ENCODE measurements around the gene IFITM10. TPM values are rescaled to one million over a fixed set of nuclear protein-coding genes. Genes with fewer than 3 reads are reported as not detected.

Gene IFITM10
- total RNA-seq, 1 experiment from 2014 or later: 0.59 TPM

DNA sequence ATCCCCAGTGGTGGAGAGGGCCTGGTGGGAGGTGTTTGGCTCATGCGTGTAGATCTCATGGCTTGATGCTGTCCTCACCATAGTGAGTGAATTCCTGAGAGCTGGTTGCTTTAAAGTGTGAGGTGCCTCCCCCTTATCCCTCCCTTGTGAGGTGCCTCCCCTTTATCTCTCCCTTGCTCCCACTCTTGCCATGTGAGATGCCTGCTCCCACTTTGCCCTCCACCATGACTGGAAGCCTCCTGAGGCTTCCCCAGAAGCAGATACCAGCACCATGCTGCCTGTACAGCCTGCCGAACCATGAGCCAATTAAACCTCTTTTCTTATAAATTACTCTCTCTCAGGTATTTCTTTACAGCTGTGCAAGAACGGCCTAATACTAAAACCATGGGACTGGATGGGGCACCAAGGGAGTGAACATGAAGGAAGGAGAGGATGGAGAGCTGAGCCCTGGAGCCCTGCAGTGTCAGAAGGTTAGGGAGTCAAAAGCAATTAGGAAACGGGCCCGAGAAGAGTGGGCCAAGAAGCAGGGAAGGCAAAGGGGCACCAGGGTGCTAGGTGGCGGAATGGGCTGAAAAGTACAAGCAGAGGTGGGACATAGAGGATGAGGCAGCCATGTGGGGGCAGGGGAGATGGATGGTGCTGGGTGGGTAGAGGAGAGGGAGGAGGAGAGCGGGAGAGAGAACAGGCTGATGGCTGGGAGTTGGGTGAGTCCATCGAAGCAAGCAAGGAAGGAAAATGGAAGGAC is 9.4 kb downstream of the IFITM10 start:
- WGBS (ENCODE audit: extremely low coverage, insufficient read length, low lambda C conversion rate): no CpG with 5 or more reads among the region's 8 CpGs

More for the DNA sequence above, 9.4 kb downstream of the IFITM10 start:
- DNase-seq: no peak
- no peak overlapping the region for H3K14ac ChIP-seq (ENCODE audit: insufficient read depth, low read length)
- H3K4me1 ChIP-seq (ENCODE audit: insufficient read depth, low read length): no peaks in the 10 kb centered on the region
- no peak overlapping the region for H3K4ac ChIP-seq (ENCODE audit: low read depth, low read length)
- no peak overlapping the region for H2BK20ac ChIP-seq (ENCODE audit: low read depth, low read length, poor library complexity, severe bottlenecking)
- peaks cover 10% of the 10 kb centered on the region for H4K20me1 ChIP-seq (ENCODE audit: control insufficient read depth, insufficient read depth, insufficient read length)
- H3K18ac ChIP-seq (ENCODE audit: insufficient read length, low read depth, low read length): no peak overlapping the region
- H3K9me3 ChIP-seq (ENCODE audit: control insufficient read depth, low read depth, low read length): no peaks in the 10 kb centered on the region
- H3K79me2 ChIP-seq (ENCODE audit: insufficient read depth, low read length): no peaks in the 10 kb centered on the region
- H2BK12ac ChIP-seq (ENCODE audit: insufficient read length, low read depth, low read length): no peak overlapping the region
- no peak overlapping the region for H3K4me2 ChIP-seq (ENCODE audit: insufficient read depth, insufficient read length, low read length)
- no peak overlapping the region for H3K56ac ChIP-seq (ENCODE audit: insufficient read length, low read depth, low read length)
- H3K9ac ChIP-seq (ENCODE audit: extremely low read depth, insufficient read length, low read length): no peak overlapping the region
- no peak overlapping the region for H3K23ac ChIP-seq (ENCODE audit: insufficient read length, low read depth, low read length)
- TF ChIP-seq, protein P1, sequence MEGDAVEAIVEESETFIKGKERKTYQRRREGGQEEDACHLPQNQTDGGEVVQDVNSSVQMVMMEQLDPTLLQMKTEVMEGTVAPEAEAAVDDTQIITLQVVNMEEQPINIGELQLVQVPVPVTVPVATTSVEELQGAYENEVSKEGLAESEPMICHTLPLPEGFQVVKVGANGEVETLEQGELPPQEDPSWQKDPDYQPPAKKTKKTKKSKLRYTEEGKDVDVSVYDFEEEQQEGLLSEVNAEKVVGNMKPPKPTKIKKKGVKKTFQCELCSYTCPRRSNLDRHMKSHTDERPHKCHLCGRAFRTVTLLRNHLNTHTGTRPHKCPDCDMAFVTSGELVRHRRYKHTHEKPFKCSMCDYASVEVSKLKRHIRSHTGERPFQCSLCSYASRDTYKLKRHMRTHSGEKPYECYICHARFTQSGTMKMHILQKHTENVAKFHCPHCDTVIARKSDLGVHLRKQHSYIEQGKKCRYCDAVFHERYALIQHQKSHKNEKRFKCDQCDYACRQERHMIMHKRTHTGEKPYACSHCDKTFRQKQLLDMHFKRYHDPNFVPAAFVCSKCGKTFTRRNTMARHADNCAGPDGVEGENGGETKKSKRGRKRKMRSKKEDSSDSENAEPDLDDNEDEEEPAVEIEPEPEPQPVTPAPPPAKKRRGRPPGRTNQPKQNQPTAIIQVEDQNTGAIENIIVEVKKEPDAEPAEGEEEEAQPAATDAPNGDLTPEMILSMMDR (conservative IDR thresholded peaks at IDR 0.05): no peak
- no peak overlapping the region for H2AK5ac ChIP-seq (ENCODE audit: insufficient read length, low read length)
- H4K91ac ChIP-seq (ENCODE audit: insufficient read length, low read depth, low read length): no peak overlapping the region
- H4K5ac ChIP-seq (ENCODE audit: insufficient read length, low read depth, low read length): no peak overlapping the region
- no peak overlapping the region for H2AFZ ChIP-seq (ENCODE audit: low read length)
- no peak overlapping the region for H3K27ac Mint-ChIP-seq
- H3K36me3 Mint-ChIP-seq (ENCODE audit: insufficient read depth in 1 of 3, low read depth in 3 of 3): peaks cover 0 to under 1% (median 0%) of the 10 kb centered on the region in 3 experiments; a peak in 3 of 7 replicates
- no peak overlapping the region for H2BK5ac ChIP-seq (ENCODE audit: insufficient read length, low read length)
- H3K27me3 Mint-ChIP-seq (ENCODE audit: low read depth): peaks cover 32% of the 10 kb centered on the region
- no peaks in the 10 kb centered on the region for H3K23me2 ChIP-seq (ENCODE audit: insufficient read length, low read depth, low read length, poor library complexity, severe bottlenecking)
- no peak overlapping the region for H2BK120ac ChIP-seq (ENCODE audit: low read depth, low read length, poor library complexity, severe bottlenecking)
- H3K9me3 Mint-ChIP-seq: peaks cover 8 to 16% of the 10 kb centered on the region in 2 experiments
- no peaks in the 10 kb centered on the region for H3K79me1 ChIP-seq (ENCODE audit: insufficient read depth, low read depth, low read length, poor library complexity, severe bottlenecking)
- no peaks in the 10 kb centered on the region; the same call in 1 of the 2 replicates for H3K27me3 ChIP-seq (ENCODE audit: insufficient read depth, low read length)
- H2BK15ac ChIP-seq (ENCODE audit: low read depth, low read length): no peak overlapping the region
- no peak overlapping the region for H3T11ph ChIP-seq (ENCODE audit: low read length)
- H4K8ac ChIP-seq (replicated peaks; ENCODE audit: insufficient read length, low read depth, low read length): no peak overlapping the region
- no peak overlapping the region for H3K27ac ChIP-seq (ENCODE audit: insufficient read length, low read depth, low read length)
- no peaks in the 10 kb centered on the region for H3K4me1 Mint-ChIP-seq
- H3K4me3 Mint-ChIP-seq: no peak overlapping the region

All from H9 (cell line).